Parathyroid adenoma (tissue), 2 donors: ENCODE data around the gene GGA3.

ENCODE experiments used
- H2AFZ ChIP-seq: fragments of 300-600 bp; sonication (generic); one replicate; pipeline ENCODE4 v1.7.0; 2017; ENCODE audit warnings: antibody characterized with exemption, mild to moderate bottlenecking
- H3K27ac ChIP-seq: fragments of 300-600 bp; sonication (generic); one replicate; pipeline ENCODE4 v1.7.0; 2017
- H3K27me3 ChIP-seq: fragments of 300-600 bp; sonication (generic); one replicate; pipeline ENCODE4 v1.7.0; 2017; ENCODE audit warnings: low read length; ENCODE audit not compliant: control insufficient read depth, insufficient read depth
- H3K36me3 ChIP-seq: fragments of 300-600 bp; sonication (generic); one replicate; pipeline ENCODE4 v1.7.0; 2017; ENCODE audit warnings: low read length; ENCODE audit not compliant: control insufficient read depth, insufficient read depth
- H3K4me1 ChIP-seq: fragments of 300-600 bp; sonication (generic); one replicate; pipeline ENCODE4 v1.7.0; 2017; ENCODE audit warnings: control low read depth
- H3K4me2 ChIP-seq: fragments of 300-600 bp; sonication (generic); one replicate; pipeline ENCODE4 v1.7.0; 2017; ENCODE audit warnings: low read length
- H3K4me3 ChIP-seq: fragments of 300-600 bp; sonication (generic); one replicate; pipeline ENCODE4 v1.7.0; 2017; ENCODE audit warnings: low read depth, low read length
- H3K79me2 ChIP-seq: fragments of 300-600 bp; sonication (generic); one replicate; pipeline ENCODE4 v1.7.0; 2017; ENCODE audit warnings: control low read depth
- H3K9ac ChIP-seq: fragments of 300-600 bp; sonication (generic); one replicate; pipeline ENCODE4 v1.7.0; 2017; ENCODE audit warnings: mild to moderate bottlenecking
- H3K9me3 ChIP-seq: fragments of 300-600 bp; sonication (generic); one replicate; pipeline ENCODE4 v1.7.0; 2017; ENCODE audit warnings: low read length; ENCODE audit not compliant: control insufficient read depth
- CTCF ChIP-seq: fragments of 300-600 bp; sonication (generic); IDR thresholded peaks from one replicate; pipeline ENCODE4 v1.7.0; 2017; ENCODE audit warnings: antibody characterized with exemption, mild to moderate bottlenecking
- donor health status: primary hyperparathyroidism.

GGA3 gene

GRCh38 chr17:75205793-75206163 is 55.6 kb downstream of the GGA3 start:
- H3K27me3 ChIP-seq = no peaks in the 10 kb centered on the region
- H2AFZ ChIP-seq = peak overlapping the region; percentile 98
- H3K4me1 ChIP-seq = no peaks in the 10 kb centered on the region
- peak overlapping the region; percentile 98 for H3K27ac ChIP-seq
- H3K4me3 ChIP-seq = peak overlapping the region; percentile 98
- H3K36me3 ChIP-seq = no peaks in the 10 kb centered on the region
- H3K4me2 ChIP-seq = peak overlapping the region; percentile 100
- H3K9me3 ChIP-seq = no peaks in the 10 kb centered on the region
- H3K9ac ChIP-seq = peak overlapping the region; percentile 91
- no peak for TF ChIP-seq CTCF
- H3K79me2 ChIP-seq = peaks cover 11% of the 10 kb centered on the region

GRCh38 chr17:75205037-75205792 is 56.2 kb downstream of the GGA3 start, which contains the start of gene NUP85:
TSS of gene NUP85 (plus strand) at chr17:75205679. CDS start at chr17:75205762, 83 bp downstream.
- Histone ChIP-seq H3K4me3 (peak within 1 kb of the TSS; percentile 98), H3K36me3 (no peaks in the 10 kb centered on the region), H3K4me2 (peak within 1 kb of the TSS; percentile 100), H3K27me3 (no peaks in the 10 kb centered on the region), H3K9me3 (no peaks in the 10 kb centered on the region), H3K9ac (peak within 1 kb of the TSS; percentile 91), H3K27ac (peak within 1 kb of the TSS; percentile 98), H3K4me1 (no peaks in the 10 kb centered on the region), H3K79me2 (peaks cover 11% of the 10 kb centered on the region), H2AFZ (peak within 1 kb of the TSS; percentile 98)
- no peak for TF ChIP-seq CTCF

- Histone ChIP-seq H3K27me3 (no peaks in the 10 kb centered on the region), H2AFZ (no peak overlapping the region), H3K9ac (no peak overlapping the region), H3K4me1 (no peaks in the 10 kb centered on the region), H3K79me2 (no peaks in the 10 kb centered on the region), H3K4me2 (no peak overlapping the region), H3K9me3 (no peaks in the 10 kb centered on the region), H3K36me3 (no peaks in the 10 kb centered on the region), H3K4me3 (no peak overlapping the region), H3K27ac (no peak overlapping the region)
- TF ChIP-seq CTCF = no peak
Measured at GRCh38 chr17:75199886-75200618, 61.4 kb downstream of the GGA3 start.

- Histone ChIP-seq H3K27ac (no peak overlapping the region), H3K79me2 (no peaks in the 10 kb centered on the region), H2AFZ (no peak overlapping the region), H3K9ac (no peak overlapping the region), H3K36me3 (no peaks in the 10 kb centered on the region), H3K9me3 (no peaks in the 10 kb centered on the region), H3K27me3 (no peaks in the 10 kb centered on the region), H3K4me2 (no peak overlapping the region), H3K4me1 (no peaks in the 10 kb centered on the region), H3K4me3 (no peak overlapping the region)
- no peak for TF ChIP-seq CTCF
Measured at GRCh38 chr17:75194879-75195278, 66.5 kb downstream of the GGA3 start.
